Stimulated activated CD8-positive, alpha-beta memory T cell treated with anti-CD3 and anti-CD28 coated beads, Interleukin-12 subunit alpha, Interleukin-12 subunit beta, amount 100 ng/mL, for 4 hours (primary cell): ENCODE results near the gene ANKRD60.

Experiments
- DNase-seq: peaks from one replicate; pipeline ENCODE4 v3.0.0-alpha.2; 2020; ENCODE audit warnings: low read depth

Gene ANKRD60

GRCh38 chr20:58223358-58223941 is 5.0 kb downstream of the ANKRD60 start:
- DNase-seq: no peak

GRCh38 chr20:58222446-58222845 is 6.0 kb downstream of the ANKRD60 start:
- DNase-seq: no peak

GRCh38 chr20:58219342-58219700 is 9.1 kb downstream of the ANKRD60 start:
- DNase-seq: no peak

- DNase-seq: no peak
Observed at GRCh38 chr20:58218665-58219341, 9.7 kb downstream of the ANKRD60 start.

- no peak for DNase-seq
Observed at GRCh38 chr20:58216334-58216733, 12.1 kb downstream of the ANKRD60 start.

- DNase-seq: no peak
Observed at GRCh38 chr20:58215116-58215515, 13.3 kb downstream of the ANKRD60 start.

GRCh38 chr20:58214310-58214709 is 14.1 kb downstream of the ANKRD60 start:
- no peak for DNase-seq

- DNase-seq: no peak
Observed at GRCh38 chr20:58213716-58214115, 14.7 kb downstream of the ANKRD60 start.

- DNase-seq: no peak
Observed at GRCh38 chr20:58213121-58213520, 15.3 kb downstream of the ANKRD60 start.

- no peak for DNase-seq
Observed at GRCh38 chr20:58212636-58213035, 15.8 kb downstream of the ANKRD60 start.

- DNase-seq: no peak
Observed at GRCh38 chr20:58210398-58210747, 18.1 kb downstream of the ANKRD60 start.

- DNase-seq: peak; percentile 72
Observed at GRCh38 chr20:58209652-58210397, 18.6 kb downstream of the ANKRD60 start.

GRCh38 chr20:58208944-58209343 is 19.5 kb downstream of the ANKRD60 start:
- no peak for DNase-seq

GRCh38 chr20:58205850-58206249 is 22.6 kb downstream of the ANKRD60 start:
- DNase-seq: no peak

- no peak for DNase-seq
Observed at GRCh38 chr20:58202044-58202443, 26.4 kb downstream of the ANKRD60 start.

GRCh38 chr20:58201616-58202015 is 26.8 kb downstream of the ANKRD60 start:
- no peak for DNase-seq

- DNase-seq: no peak
Observed at GRCh38 chr20:58199469-58199868, 29.0 kb downstream of the ANKRD60 start.

- DNase-seq: no peak
Observed at GRCh38 chr20:58198901-58199355, 29.5 kb downstream of the ANKRD60 start.

GRCh38 chr20:58198384-58198783 is 30.1 kb downstream of the ANKRD60 start:
- no peak for DNase-seq

- DNase-seq: no peak
Observed at GRCh38 chr20:58197185-58197469, 31.3 kb downstream of the ANKRD60 start.

- DNase-seq: no peak
Observed at GRCh38 chr20:58196402-58197184, 31.9 kb downstream of the ANKRD60 start.

- no peak for DNase-seq
Observed at GRCh38 chr20:58195047-58195446, 33.4 kb downstream of the ANKRD60 start.
